WTC11 (cell line): ENCODE measurements around the gene MAP7D3. TPM values are rescaled to one million over a fixed set of nuclear protein-coding genes. Genes with fewer than 3 reads are reported as not detected.

Experiments used
- ATAC-seq: fragments of 200-7000 bp; cut with Tn5 transposase; 2 replicates; pipeline ENCODE4 v1.10.0; 2021; ENCODE audit warnings: mild to moderate bottlenecking, moderate library complexity
- CTCF ChIA-PET: fragments of 300-600 bp; sonication (Branson Sonifier 250); formaldehyde crosslinking; loops from one replicate; lab custom pipeline; 2021; ENCODE audit warnings: antibody characterized with exemption; lab: Charles Lee
- POLR2A ChIA-PET: fragments of 350-600 bp; sonication (Branson Sonifier 250); formaldehyde crosslinking; loops from one replicate; lab custom pipeline; 2021; ENCODE audit warnings: antibody characterized with exemption; lab: Charles Lee
- DNase-seq: peaks from one replicate; pipeline ENCODE4 v3.0.0; 2021; ENCODE audit warnings: low spot score
- H3K27ac Mint-ChIP-seq: 2 replicates; pipeline ENCODE4 v1.8.0; 2021; ENCODE audit warnings: mixed read lengths
- H3K27me3 Mint-ChIP-seq: 2 replicates; pipeline ENCODE4 v1.8.0; 2021; ENCODE audit warnings: low read depth, mild to moderate bottlenecking, moderate library complexity, mixed read lengths
- H3K36me3 Mint-ChIP-seq: 2 replicates; pipeline ENCODE4 v1.8.0; 2021; ENCODE audit warnings: mixed read lengths
- H3K4me1 Mint-ChIP-seq: 2 replicates; pipeline ENCODE4 v1.8.0; 2022; ENCODE audit warnings: mixed read lengths
- H3K4me3 Mint-ChIP-seq: 2 replicates; pipeline ENCODE4 v1.8.0; 2021; ENCODE audit warnings: mild to moderate bottlenecking, moderate library complexity, mixed read lengths
- H3K9me3 Mint-ChIP-seq: 2 replicates; pipeline ENCODE4 v1.8.0; 2021; ENCODE audit warnings: mixed read lengths
- ATF1 ChIP-seq: sonication (generic); formaldehyde crosslinking; IDR thresholded peaks from 2 replicates; pipeline ENCODE4 v1.8.1; 2023; ENCODE audit warnings: mild to moderate bottlenecking, moderate library complexity, missing genetic modification reagents
- ATF6 ChIP-seq: sonication (generic); formaldehyde crosslinking; IDR thresholded peaks from 2 replicates; pipeline ENCODE4 v1.8.1; 2023; ENCODE audit warnings: mild to moderate bottlenecking, missing genetic modification reagents
- CBFB ChIP-seq: sonication (generic); formaldehyde crosslinking; IDR thresholded peaks from 2 replicates; pipeline ENCODE4 v1.8.1; 2022; ENCODE audit warnings: mild to moderate bottlenecking, low read depth, missing genetic modification reagents
- CREB1 ChIP-seq: sonication (generic); formaldehyde crosslinking; IDR thresholded peaks from 2 replicates; pipeline ENCODE4 v1.8.0; 2023; ENCODE audit warnings: mild to moderate bottlenecking, missing genetic modification reagents
- E2F1 ChIP-seq: sonication (generic); formaldehyde crosslinking; IDR thresholded peaks from 2 replicates; pipeline ENCODE4 v1.8.0; 2022; ENCODE audit warnings: mild to moderate bottlenecking, missing genetic modification reagents
- E2F5 ChIP-seq: sonication (generic); formaldehyde crosslinking; IDR thresholded peaks from 2 replicates; pipeline ENCODE4 v1.8.1; 2022; ENCODE audit warnings: mild to moderate bottlenecking, moderate library complexity, missing genetic modification reagents
- EMX1 ChIP-seq: fragments of 250-450 bp; sonication (Bioruptor Pico); IDR thresholded peaks from 2 replicates; pipeline ENCODE4 v1.8.0; 2021; ENCODE audit warnings: mild to moderate bottlenecking
- ESRRA ChIP-seq: sonication (generic); formaldehyde crosslinking; IDR thresholded peaks from 2 replicates; pipeline ENCODE4 v1.8.1; 2022; ENCODE audit warnings: mild to moderate bottlenecking, missing genetic modification reagents, borderline replicate concordance
- ETV6 ChIP-seq: sonication (generic); formaldehyde crosslinking; IDR thresholded peaks from 2 replicates; pipeline ENCODE4 v1.8.1; 2022; ENCODE audit warnings: mild to moderate bottlenecking, missing genetic modification reagents
- IRF1 ChIP-seq: sonication (generic); formaldehyde crosslinking; IDR thresholded peaks from 2 replicates; pipeline ENCODE4 v1.8.0; 2023; ENCODE audit warnings: missing genetic modification reagents
- JAZF1 ChIP-seq: fragments of 250-450 bp; sonication (Bioruptor Pico); IDR thresholded peaks from 2 replicates; pipeline ENCODE4 v1.9.0; 2021; ENCODE audit warnings: moderate library complexity, mild to moderate bottlenecking, inconsistent platforms
- JUN ChIP-seq: sonication (generic); formaldehyde crosslinking; IDR thresholded peaks from 2 replicates; pipeline ENCODE4 v1.8.0; 2023; ENCODE audit warnings: mild to moderate bottlenecking, missing genetic modification reagents
- MAX ChIP-seq: sonication (generic); formaldehyde crosslinking; IDR thresholded peaks from 2 replicates; pipeline ENCODE4 v1.8.0; 2022; ENCODE audit warnings: mild to moderate bottlenecking, missing genetic modification reagents
- STAT6 ChIP-seq: sonication (generic); formaldehyde crosslinking; conservative IDR thresholded peaks from 2 replicates; pipeline ENCODE4 v1.8.1; 2023; ENCODE audit warnings: mild to moderate bottlenecking, low read depth, missing genetic modification reagents, moderate library complexity
- TP53 ChIP-seq: sonication (generic); formaldehyde crosslinking; IDR thresholded peaks from 2 replicates; pipeline ENCODE4 v1.8.1; 2023; ENCODE audit warnings: mild to moderate bottlenecking, missing genetic modification reagents
- ZMAT4 ChIP-seq: fragments of 250-450 bp; sonication (Bioruptor Pico); IDR thresholded peaks from 2 replicates; pipeline ENCODE4 v1.9.0; 2021; ENCODE audit warnings: mild to moderate bottlenecking
- ZNF317 ChIP-seq: sonication (generic); formaldehyde crosslinking; IDR thresholded peaks from 2 replicates; pipeline ENCODE4 v1.8.1; 2023; ENCODE audit warnings: low read depth, mild to moderate bottlenecking, moderate library complexity, missing genetic modification reagents, borderline replicate concordance
- ZNF423 ChIP-seq: fragments of 250-450 bp; sonication (Bioruptor Pico); IDR thresholded peaks from 2 replicates; pipeline ENCODE4 v2.1.2; 2022; ENCODE audit warnings: mild to moderate bottlenecking, moderate library complexity
- ZNF425 ChIP-seq: fragments of 250-450 bp; sonication (Bioruptor Pico); conservative IDR thresholded peaks from 2 replicates; pipeline ENCODE4 v1.9.0; 2021; ENCODE audit warnings: mild to moderate bottlenecking
- ZSCAN18 ChIP-seq: fragments of 250-450 bp; sonication (Bioruptor Pico); IDR thresholded peaks from 2 replicates; pipeline ENCODE4 v2.1.2; 2022; ENCODE audit warnings: mild to moderate bottlenecking, moderate library complexity
- total RNA-seq: library from RNA; stranded (reverse); gene quantifications from 3 replicates; pipeline ENCODE4 v1.2.3, GENCODE V29; 2021

The MAP7D3 gene
- total RNA-seq, 1 experiment from 2014 or later = 12.3 TPM

GRCh38 chrX:136211766-136212556 is 39.2 kb downstream of the MAP7D3 start (continued):
- no peak for TF ChIP-seq ETV6 (CRISPR knock-in tag)
- TF ChIP-seq IRF1 (CRISPR knock-in tag) = no peak
- TF ChIP-seq CBFB = no peak
- TF ChIP-seq ESRRA (CRISPR knock-in tag) = no peak
- TF ChIP-seq ATF6 (CRISPR knock-in tag) = no peak
- no peak for TF ChIP-seq ZMAT4
- no peak for TF ChIP-seq STAT6 (CRISPR knock-in tag)
- no peak for TF ChIP-seq ZSCAN18 (CRISPR knock-in tag)
- no peak for TF ChIP-seq JAZF1 (CRISPR knock-in tag)

- H3K27me3 Mint-ChIP-seq = no peaks in the 10 kb centered on the region
- no peaks in the 10 kb centered on the region for H3K9me3 Mint-ChIP-seq
- no peak for ATAC-seq
- no peak overlapping the region for H3K4me3 Mint-ChIP-seq
- peaks cover 7% of the 10 kb centered on the region for H3K4me1 Mint-ChIP-seq
- H3K36me3 Mint-ChIP-seq = 0 out of 2 replicates have a peak, but pooled peaks cover 5% of the 10 kb centered on the region
- ChIA-PET POLR2A (no interaction called here), CTCF (interaction anchor here (2.9 kb wide), 1 partner anchor 182 kb away, joined by 27 read pairs; no protein-coding TSS in a partner anchor)
- no peak for DNase-seq
- no peak overlapping the region for H3K27ac Mint-ChIP-seq
- TF ChIP-seq JUN (CRISPR knock-in tag) (no peak), EMX1 (CRISPR knock-in tag) (no peak), ATF1 (CRISPR knock-in tag) (no peak), ZNF423 (CRISPR knock-in tag) (no peak), E2F1 (no peak), ZNF317 (no peak), ZNF425 (CRISPR knock-in tag) (no peak), E2F5 (no peak), CREB1 (CRISPR knock-in tag) (no peak), MAX (CRISPR knock-in tag) (no peak), TP53 (no peak)
Measured at GRCh38 chrX:136210806-136211205, 40.4 kb downstream of the MAP7D3 start.
